Measurements from ENCODE around the gene PGA5. TPM values are rescaled to one million over a fixed set of nuclear protein-coding genes. Genes with fewer than 3 reads are reported as not detected.
A peak's percentile ranks its signal among the peaks of the same experiment; 100 is the strongest.
"Not testable (repeated sequence)": the region's sequence is repeated elsewhere in the genome, so short reads cannot be mapped to it uniquely, and the experiment has no call there.

PGA5 gene
- polyA plus RNA-seq, 1 donor from 2014 or later, result not detected

DNA sequence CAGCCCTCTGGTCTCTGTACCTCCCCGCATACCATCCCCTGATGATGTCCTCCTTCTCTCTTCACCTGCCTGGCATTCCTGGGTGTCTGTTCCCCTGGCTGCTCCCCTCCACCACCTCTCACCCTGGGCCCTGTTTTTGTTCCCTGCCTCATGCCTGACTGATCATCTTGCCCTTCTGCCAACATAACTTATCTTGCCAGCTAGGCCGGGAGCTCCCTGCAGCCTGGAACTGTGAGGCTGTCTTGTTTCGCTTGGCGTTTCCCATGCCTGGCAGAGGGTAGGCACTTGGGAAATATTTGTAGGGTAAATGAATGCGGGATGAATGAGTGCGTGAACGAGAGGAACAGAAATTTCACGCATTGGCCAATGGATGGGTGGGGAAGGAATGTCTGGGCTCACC is 8.2 kb downstream of the PGA5 start:
- H3K4me3 Mint-ChIP-seq, H3K36me3 Mint-ChIP-seq, H3K27me3 Mint-ChIP-seq, H3K27ac Mint-ChIP-seq, H3K9me3 Mint-ChIP-seq, H3K4me1 Mint-ChIP-seq: not testable (repeated sequence)

DNA sequence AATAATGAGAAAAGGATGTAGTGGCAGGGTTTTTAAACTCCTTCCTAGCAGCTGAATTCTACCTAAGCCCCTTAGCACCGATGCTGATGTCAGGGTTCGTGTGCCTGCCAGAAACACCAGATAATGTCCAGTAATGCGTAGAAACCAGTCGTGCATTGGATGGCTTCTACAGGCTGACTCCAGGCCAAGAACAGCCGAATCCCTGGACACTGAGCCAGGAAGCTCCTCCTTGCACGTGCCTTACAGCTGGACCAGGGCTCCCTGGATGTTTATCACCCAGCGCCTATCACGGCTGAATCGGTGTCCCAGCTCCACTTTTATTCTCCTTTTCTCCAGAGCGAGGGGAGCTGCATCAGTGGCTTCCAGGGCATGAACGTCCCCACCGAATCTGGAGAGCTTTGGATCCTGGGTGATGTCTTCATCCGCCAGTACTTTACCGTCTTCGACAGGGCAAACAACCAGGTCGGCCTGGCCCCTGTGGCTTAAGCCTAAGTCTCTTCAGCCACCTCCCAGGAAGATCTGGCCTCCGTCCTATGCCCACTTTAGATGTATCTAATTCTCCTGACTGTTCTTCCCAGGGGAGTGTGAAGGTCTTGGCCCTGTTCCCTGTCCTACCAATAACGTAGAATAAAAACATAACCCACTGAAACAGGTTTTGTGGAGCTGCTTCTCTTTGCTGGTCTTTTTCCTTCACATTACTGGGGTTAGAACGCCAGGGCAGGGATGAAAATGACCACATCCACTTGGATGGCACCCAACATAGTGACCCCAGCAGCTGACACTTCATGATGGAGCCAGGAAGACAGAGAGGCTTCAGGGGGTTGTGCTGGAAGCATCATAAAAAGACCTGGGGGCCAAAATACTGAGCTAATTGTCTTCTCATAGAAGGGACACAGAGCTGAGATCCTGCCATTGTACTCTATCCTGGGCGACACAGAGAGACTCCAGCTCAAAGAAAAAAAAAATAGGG is 10.1 kb downstream of the PGA5 start:
- H3K9me3 Mint-ChIP-seq, H3K4me3 Mint-ChIP-seq, H3K4me1 Mint-ChIP-seq, H3K27me3 Mint-ChIP-seq, H3K27ac Mint-ChIP-seq, H3K36me3 Mint-ChIP-seq: not testable (repeated sequence)

DNA sequence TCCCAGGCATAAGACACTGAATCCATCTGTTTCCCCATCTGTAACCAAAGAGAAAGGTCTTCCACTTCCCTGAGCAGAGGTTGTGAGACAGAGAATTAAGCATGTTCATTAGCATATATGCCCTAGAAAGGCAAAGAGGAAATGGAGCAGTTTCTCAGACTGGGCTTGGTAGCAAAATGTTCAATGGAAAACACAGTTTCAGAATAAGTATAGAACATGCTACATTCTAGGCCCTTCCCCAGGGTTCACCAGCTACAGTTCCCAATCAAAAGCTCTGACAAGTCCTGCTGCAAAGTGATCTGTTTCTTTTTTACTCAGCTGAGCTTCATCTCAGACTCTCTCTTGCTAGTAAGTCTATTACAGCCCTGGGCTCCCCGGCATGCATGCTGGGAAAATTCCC is 11.4 kb downstream of the PGA5 start:
- H3K4me1 Mint-ChIP-seq, H3K9me3 Mint-ChIP-seq, H3K27ac Mint-ChIP-seq, H3K36me3 Mint-ChIP-seq, H3K4me3 Mint-ChIP-seq, H3K27me3 Mint-ChIP-seq: not testable (repeated sequence)

DNA sequence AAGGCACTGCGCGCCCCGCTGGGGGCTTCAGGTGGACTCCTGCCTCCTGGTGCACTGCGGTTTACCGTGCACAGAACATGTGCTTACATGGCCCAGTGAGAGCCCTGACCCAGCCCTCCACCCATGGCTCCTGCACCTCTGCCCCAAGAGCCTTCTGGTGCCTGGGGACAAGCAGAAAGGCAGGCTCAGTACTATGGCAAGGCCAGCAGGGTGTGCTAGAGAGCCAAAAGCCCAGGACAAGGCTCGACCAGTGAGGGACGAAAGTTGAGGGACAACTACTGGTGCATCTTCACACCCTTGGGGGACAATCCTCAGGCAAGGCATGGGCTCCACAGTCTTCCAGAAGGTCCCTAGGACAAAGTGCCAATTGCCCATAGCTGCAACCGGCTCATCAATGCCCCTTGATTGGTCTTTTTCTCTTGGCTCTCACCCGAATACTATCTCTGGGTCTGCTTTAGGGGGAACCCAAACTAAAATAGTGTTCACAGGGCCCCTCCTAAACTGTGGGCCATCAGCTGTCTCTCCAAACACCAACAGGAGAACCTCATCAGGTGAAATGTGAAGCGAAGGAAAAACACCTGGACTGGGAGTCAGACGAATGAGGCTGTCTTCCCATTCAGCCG is 13.5 kb downstream of the PGA5 start:
- H3K27ac Mint-ChIP-seq, result peak overlapping the region in 1 of 3 donors; percentile 69
- no peak overlapping the region for H3K4me3 Mint-ChIP-seq
- no peaks in the 10 kb centered on the region for H3K4me1 Mint-ChIP-seq
- no peaks in the 10 kb centered on the region for H3K9me3 Mint-ChIP-seq
- no peaks in the 10 kb centered on the region for H3K36me3 Mint-ChIP-seq
- peaks cover 3% of the 10 kb centered on the region for H3K27me3 Mint-ChIP-seq

DNA sequence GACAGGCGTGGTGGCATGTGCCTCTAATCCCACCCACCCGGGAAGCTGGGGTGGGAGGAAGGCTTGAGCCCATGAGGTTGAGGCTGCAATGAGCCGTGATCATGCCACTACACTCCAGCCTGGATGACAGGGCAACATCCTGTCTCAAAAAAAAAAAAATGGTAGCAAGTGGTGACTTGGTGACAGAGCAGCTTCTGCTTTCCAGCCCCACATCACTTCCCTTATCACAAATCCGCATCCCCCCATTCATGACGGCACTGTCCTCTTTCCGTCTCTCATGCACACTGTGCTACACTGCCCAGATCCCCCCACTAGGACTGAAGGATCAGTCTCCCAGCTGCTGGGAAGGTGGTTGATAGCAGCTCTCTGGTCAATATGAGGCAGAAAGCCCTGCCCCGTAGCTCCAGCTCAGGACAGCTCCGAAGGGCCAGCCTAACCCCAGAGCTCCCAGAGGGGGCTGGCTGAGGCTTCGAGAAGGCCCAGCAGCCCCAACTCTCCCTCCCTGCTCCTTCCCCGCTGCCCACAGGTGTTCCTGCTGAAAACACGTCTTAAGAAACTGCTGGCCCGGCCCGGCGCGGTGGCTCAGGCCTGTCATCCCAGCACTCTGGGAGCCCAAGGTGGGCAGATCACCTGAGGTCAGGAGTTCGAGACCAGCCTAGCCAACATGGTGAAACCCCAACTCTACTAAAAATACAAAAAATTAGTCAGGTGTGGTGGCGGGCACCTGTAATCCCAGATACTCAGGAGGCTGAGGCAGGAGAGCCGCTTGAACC is 15.9 kb downstream of the PGA5 start:
- Mint-ChIP-seq H3K27ac (no peak overlapping the region), H3K4me1 (no peaks in the 10 kb centered on the region), H3K36me3 (no peaks in the 10 kb centered on the region), H3K27me3 (no peaks in the 10 kb centered on the region), H3K4me3 (no peak overlapping the region), H3K9me3 (no peaks in the 10 kb centered on the region)

DNA sequence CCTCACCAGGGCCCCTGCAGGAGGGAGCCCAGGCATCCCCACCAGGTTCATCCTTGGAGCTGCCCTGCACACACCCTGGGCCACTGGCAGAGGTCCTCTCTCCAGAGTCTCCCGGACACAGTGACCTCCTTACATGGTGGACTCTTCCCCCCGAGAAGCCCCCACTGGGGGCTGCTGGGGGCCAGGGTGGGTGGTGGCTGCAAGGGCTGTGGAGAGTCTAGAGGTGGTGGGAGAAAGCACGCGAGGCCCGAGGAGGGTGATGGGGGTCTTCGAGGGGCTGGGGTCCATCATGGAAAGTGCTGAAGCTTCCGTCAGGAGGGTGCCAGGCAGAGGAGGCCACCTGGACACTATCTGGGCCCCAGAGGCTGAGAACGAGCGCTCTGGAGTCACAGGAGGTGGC is 17.6 kb downstream of the PGA5 start:
- Mint-ChIP-seq H3K27ac (no peak overlapping the region), H3K9me3 (no peaks in the 10 kb centered on the region), H3K36me3 (no peaks in the 10 kb centered on the region), H3K4me3 (no peak overlapping the region), H3K4me1 (no peaks in the 10 kb centered on the region), H3K27me3 (no peaks in the 10 kb centered on the region)

DNA sequence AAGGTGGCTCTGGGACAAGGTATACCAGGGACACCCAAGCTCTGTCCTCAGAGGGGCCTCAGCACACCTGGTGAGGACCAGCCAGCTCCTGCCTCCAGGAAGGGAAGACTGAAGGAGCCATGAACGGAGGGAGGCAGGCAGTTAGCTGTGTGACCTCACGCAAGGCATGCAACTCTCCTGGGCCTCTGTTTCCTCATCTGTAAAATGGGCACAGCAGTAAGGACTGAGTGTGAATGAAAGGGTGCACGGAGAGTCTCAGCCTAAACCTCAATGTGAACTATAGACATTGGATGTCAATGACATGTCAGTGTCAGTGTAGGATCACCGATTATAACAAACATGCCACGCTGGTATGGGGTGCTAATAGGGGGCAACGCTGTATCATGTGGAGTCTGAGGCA is 18.4 kb downstream of the PGA5 start:
- H3K4me3 Mint-ChIP-seq, result no peak overlapping the region
- no peaks in the 10 kb centered on the region for H3K27me3 Mint-ChIP-seq
- no peak overlapping the region for H3K27ac Mint-ChIP-seq
- no peaks in the 10 kb centered on the region for H3K9me3 Mint-ChIP-seq
- H3K4me1 Mint-ChIP-seq, result no peaks in the 10 kb centered on the region
- H3K36me3 Mint-ChIP-seq, result no peaks in the 10 kb centered on the region

DNA sequence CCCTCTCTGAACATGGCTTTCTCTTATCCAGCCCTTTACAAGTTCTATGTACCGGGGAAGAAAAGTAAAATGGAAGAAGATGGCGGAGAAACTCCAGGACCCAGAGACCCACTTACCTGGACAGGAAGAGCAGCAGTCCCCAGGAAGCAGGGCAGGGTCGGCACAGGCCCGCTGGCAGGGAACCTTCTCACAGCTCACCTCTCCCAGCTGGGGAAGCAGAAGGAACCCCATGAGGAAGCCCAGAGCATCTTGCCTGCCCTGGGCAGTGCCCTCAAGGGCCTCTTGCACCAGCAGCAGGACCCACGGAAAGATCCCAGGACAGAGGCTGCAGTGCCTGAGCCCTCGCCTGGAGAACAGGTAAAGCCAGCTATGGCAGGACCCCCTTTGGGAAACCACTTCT is 23.4 kb downstream of the PGA5 start:
- H3K4me3 Mint-ChIP-seq, result no peak overlapping the region
- peaks cover 0 to 2% (median 0%) of the 10 kb centered on the region in 3 donors for H3K4me1 Mint-ChIP-seq
- no peaks in the 10 kb centered on the region for H3K36me3 Mint-ChIP-seq
- H3K9me3 Mint-ChIP-seq, result no peaks in the 10 kb centered on the region
- no peak overlapping the region for H3K27ac Mint-ChIP-seq
- H3K27me3 Mint-ChIP-seq, result no peaks in the 10 kb centered on the region

DNA sequence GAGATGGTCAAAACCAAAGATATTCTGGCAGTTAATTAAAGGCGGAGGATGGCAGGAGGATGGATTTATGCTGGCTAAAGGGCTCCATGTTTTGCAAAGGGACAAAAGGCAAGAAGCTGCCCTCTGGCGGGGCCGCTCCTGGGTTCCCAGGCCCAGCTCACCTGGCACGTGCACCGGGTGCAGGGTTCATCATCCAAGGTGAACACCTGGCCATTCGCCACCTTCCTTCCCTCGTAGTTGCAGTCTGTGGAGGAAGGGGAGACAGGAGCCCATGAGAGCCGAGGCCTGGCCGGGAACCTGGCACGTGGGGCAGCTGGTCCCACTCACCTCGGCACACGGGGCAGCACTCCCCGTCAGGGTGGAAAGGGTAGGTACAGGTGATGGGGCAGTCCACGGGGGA is 23.8 kb downstream of the PGA5 start:
- Mint-ChIP-seq H3K4me3 (no peak overlapping the region), H3K27ac (no peak overlapping the region), H3K27me3 (no peaks in the 10 kb centered on the region), H3K4me1 (peaks cover 0 to 2% (median 0%) of the 10 kb centered on the region in 3 donors), H3K36me3 (no peaks in the 10 kb centered on the region), H3K9me3 (no peaks in the 10 kb centered on the region)

DNA sequence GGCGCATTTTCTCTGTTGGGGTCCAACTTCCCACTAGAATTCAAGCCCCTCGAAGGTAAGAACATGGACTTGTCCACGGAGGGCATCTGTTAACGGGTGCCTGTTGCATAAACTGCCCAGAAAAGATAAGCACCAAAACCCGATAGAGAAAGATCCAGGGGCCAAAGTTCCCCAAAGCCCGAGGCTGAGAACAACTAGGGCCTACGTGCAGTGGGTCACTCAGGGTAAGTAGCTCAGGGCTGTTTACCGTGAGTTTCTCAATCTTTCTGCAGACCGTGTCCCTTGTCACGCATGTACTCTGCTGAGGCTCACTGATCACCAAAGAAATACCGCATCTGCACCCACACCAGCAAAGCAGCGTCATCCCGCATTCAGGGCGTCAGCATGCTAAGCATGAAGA is 24.4 kb downstream of the PGA5 start:
- Mint-ChIP-seq H3K27me3 (no peaks in the 10 kb centered on the region), H3K4me1 (peaks cover 0 to 2% (median 0%) of the 10 kb centered on the region in 3 donors), H3K27ac (no peak overlapping the region), H3K9me3 (no peaks in the 10 kb centered on the region), H3K4me3 (no peak overlapping the region), H3K36me3 (no peaks in the 10 kb centered on the region)

DNA sequence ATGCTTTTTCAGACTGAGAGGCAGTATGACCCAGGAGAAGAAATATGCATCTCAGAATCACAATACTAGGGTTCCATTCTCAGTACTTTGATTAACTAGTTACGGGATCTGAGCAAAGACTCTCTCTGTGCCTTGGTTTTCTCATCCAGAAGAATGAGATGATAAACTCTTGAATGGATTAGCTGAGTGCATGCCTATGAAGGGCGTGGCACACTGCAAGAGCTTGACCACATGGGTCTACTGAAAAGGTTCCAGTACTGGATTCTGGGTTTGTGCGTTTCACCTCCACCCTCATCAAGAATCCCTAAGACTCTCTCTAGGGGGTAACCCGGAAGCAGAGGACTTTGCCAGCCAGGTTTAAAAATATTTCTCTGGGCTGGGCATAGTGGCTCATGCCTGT is 25.6 kb downstream of the PGA5 start:
- Mint-ChIP-seq H3K27ac (no peak overlapping the region), H3K4me3 (no peak overlapping the region), H3K9me3 (no peaks in the 10 kb centered on the region), H3K36me3 (no peaks in the 10 kb centered on the region), H3K27me3 (no peaks in the 10 kb centered on the region), H3K4me1 (peaks cover 0 to 2% (median 0%) of the 10 kb centered on the region in 3 donors)

DNA sequence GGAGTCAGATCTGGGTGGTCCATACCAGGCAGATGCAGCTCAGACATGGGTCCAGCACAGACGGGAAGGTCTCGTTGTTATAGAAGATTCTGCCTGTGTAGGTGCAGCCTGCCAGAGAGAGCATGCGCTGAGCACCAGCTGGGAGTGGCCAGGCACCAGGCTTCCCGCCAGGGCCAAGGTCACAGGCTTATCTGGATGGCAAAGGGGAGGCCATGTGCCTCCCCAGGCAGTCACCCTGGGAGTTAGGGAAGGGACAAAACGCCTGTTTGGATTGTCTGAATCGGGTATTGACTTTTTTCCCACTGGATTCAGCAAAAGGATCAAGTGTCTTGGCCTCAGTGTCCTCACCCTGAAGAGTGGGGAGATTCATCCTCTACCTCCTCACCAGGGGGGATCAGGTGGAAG is 26.5 kb downstream of the PGA5 start:
- no peaks in the 10 kb centered on the region for H3K36me3 Mint-ChIP-seq
- H3K9me3 Mint-ChIP-seq, result no peaks in the 10 kb centered on the region
- H3K4me1 Mint-ChIP-seq, result peaks cover 0 to 2% (median 0%) of the 10 kb centered on the region in 3 donors
- no peaks in the 10 kb centered on the region for H3K27me3 Mint-ChIP-seq
- no peak overlapping the region for H3K4me3 Mint-ChIP-seq
- no peak overlapping the region for H3K27ac Mint-ChIP-seq

DNA sequence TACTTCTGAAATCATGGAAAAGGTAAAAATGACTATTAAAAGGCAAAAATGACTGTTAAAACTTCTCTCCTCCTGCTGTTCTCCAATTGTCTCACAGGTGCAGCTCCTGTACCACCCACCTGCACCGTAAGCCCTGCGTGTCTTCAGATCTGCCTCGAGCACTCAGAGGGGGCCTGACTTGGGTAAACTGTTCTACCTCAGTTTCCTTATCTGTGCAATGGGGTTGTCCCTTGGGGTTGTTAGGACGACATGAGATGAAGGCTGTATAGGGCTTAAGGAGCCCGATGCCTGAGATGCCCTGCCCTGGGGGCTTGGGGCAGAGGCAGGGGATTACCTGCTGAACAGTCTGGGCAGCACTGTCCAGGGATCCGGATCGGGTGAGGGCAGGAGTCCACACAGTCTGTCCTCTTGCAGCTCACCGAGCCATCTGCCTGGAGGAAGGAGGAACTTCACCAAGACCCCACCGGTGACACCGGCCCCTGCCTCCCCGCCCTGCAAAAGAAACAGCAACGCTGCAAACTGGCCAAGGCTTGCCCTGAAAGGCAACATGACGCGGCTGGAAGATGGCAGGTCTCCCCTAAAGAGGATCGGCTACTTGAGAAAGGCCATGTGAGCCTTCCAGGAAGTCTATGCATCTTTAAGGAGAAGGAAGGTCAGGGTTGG is 27.7 kb downstream of the PGA5 start:
- H3K4me1 Mint-ChIP-seq, result peaks cover 0 to 2% (median 0%) of the 10 kb centered on the region in 3 donors
- no peak overlapping the region for H3K27ac Mint-ChIP-seq
- H3K27me3 Mint-ChIP-seq, result no peaks in the 10 kb centered on the region
- no peaks in the 10 kb centered on the region for H3K9me3 Mint-ChIP-seq
- no peaks in the 10 kb centered on the region for H3K36me3 Mint-ChIP-seq
- no peak overlapping the region for H3K4me3 Mint-ChIP-seq

DNA sequence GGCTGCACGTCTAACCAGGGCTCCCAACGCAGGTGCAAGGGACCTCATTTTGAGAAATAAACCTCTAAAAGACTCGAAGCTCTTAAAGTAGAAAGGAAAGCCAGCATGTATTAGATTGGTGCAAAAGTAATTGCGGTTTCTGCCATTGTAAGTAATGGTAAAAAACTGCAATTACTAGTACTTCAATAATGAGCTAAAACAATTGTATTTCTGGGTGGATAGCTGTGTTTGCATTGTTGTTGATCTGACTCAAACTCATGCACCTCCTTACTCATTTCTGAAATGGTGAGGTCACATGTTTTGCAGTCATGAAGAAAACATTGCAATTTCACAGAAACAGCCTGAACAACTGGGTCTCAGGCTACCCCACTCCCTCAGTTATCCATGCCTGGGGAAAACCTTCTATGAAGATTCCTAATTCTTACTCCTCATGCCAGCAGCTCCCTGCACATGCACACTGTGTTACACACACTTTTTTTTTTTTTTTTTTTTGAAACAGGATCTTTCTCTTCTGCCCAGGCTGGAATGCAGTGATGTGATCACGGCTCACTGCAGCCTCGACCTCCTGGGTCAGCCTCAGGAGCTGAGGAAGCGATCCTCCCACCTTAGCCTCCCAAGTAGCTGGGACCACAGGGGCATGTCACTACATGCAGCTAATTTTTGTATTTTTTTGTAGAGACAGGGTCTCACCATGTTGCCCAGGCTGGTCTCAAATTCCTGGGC is 29.5 kb downstream of the PGA5 start:
- Mint-ChIP-seq H3K9me3 (no peaks in the 10 kb centered on the region), H3K4me1 (peaks cover 0 to 2% (median 0%) of the 10 kb centered on the region in 3 donors), H3K27me3 (no peaks in the 10 kb centered on the region), H3K27ac (no peak overlapping the region), H3K4me3 (no peak overlapping the region), H3K36me3 (no peaks in the 10 kb centered on the region)

Data from IgD-negative memory B cell (primary cell).